ENCODE data around the gene SMURF1.

The SMURF1 gene

DNA sequence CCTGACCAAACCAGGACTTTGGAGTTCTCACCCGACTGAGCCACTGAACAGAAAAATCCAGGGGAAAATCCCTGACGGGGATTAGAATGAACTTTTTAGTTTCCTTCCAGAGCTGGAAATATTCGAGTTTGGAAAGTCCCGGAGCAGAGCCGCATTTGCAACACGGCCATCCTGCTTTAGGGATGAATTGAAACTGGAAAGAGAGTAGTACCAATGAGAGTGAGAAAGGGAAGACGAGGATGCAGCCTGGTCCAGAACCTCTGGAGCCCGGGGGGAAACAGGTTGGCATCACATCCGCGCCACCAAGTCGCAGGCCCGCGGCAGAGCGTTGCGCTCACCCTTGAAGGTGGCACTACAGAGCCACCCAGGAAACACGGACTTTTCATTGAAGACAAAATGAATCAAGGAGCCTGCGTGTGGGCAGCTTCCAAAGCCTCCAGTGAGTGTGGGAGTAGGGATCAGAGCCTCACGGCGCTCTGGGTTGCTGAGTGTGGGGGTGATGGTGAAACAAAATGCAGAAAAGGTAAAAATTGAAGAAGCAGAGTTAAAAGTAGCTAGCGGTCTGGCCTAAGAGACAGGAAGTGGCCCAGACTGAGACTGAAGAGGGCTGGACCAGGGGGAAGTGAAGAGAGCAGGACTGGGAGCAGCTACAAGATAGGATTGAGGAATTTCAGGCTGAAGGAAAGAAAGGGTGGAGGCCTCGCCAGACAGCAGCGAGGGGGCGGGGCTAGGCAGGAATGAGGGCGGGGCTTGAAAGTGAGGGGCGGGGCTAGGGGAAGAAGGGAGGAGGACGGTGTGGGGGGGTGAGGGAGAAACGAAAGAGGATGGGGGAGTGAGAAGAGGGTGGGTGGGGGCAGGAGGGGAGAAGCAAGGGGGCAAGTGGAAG lies 1.8 kb downstream of the SMURF1 start:
- peak; percentile 21 for DNase-seq

DNA sequence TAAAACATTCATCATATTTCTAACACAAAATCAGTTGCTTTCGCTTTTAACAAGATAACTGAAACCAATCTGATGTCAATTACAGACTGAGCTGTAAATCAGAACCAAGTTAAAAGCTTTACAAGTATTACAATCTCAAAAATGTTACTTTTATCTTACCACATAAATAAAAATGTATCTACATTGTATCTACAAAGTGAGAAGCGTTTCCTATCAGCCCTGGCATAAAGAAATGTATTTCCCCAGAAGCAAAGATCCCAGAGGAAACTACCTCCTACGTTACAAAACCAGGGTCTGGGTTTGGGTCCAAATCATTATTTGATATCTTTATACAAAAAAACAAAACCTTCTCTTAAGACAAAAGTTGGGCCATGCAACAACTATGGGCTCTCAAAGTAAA lies 2.6 kb downstream of the SMURF1 start:
- no peak for DNase-seq

- no peak for DNase-seq
These were observed 3.1 kb downstream of the SMURF1 start for GRCh38 chr7:99140813-99141212.

- DNase-seq: no peak
These were observed 4.9 kb downstream of the SMURF1 start for GRCh38 chr7:99139036-99139435.

DNA sequence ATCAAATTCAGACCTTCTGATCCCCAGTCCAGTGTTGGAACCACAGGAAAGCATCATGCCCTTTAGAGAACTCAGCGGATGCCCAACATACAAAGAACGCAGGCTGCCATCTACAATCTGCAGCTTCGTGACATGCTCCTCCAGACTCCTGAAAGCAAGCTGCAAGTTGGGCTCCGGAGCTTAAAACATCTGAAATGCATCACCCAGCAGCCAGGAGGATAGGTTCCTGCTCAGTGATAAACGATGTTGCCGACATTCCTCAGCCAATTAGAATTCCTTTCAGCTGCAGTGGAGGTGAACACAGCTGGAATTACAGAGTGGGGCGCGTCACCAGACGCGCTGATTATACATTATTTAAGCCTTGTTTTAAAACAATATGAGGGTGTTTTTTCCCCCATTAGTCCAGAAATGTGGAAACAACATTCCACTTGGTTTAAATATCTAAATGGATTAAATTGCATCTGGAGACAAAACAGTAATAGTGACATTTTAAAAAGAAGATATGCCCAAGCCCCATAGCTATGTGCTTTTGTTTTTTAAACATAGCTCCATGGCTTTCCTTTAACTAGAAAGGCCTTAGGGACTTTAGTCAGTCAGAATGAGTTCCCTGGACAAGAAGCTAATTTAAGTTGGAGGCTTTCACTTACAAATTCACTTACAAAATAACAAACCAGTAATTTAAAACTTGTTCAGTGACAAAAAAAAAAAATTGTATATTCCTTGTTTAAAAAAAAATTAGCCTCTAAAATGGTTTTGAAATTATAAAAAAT lies 6.3 kb downstream of the SMURF1 start:
- no peak for DNase-seq

- no peak for DNase-seq
These were observed 8.0 kb downstream of the SMURF1 start for GRCh38 chr7:99135938-99136337.

GRCh38 chr7:99133766-99134564 lies 9.9 kb downstream of the SMURF1 start:
- no peak for DNase-seq

DNA sequence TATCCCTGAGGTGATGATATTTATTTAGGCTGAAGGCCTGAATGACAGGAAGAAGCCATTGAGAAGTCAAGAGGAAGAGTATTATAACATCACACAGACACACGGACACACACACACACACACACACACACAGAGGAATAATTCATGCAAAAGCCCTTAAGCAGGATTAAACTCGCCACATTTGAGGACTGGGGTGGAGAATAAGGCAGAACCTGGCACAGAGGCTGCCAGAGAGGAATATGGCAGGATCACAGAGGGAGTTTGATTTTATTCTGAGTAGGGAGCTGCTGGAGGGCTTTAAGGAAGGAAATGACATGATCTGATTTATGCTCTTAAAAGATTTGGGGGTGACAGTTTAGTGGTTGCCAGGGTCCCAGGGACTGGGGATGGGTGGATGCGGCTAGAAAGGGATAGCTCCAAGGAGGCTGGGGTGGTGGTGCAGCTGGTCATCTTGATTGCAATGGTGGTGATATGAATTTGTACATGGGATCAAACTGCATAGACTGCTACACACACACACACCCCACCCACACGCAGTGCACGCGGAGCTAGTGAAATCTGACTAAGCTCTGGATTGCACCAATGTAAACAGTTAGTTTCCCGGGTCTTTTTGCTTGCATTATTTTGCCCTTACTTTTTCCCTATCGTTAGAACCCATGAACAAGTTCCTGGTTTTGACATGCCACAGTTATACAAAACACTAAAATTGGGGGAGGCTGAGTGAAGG lies 11.2 kb downstream of the SMURF1 start:
- DNase-seq: no peak

GRCh38 chr7:99131290-99131689 lies 12.6 kb downstream of the SMURF1 start:
- DNase-seq: no peak

- no peak for DNase-seq
These were observed 14.4 kb downstream of the SMURF1 start for GRCh38 chr7:99129536-99129935.

- no peak for DNase-seq
These were observed 14.9 kb downstream of the SMURF1 start for GRCh38 chr7:99129001-99129400.

DNA sequence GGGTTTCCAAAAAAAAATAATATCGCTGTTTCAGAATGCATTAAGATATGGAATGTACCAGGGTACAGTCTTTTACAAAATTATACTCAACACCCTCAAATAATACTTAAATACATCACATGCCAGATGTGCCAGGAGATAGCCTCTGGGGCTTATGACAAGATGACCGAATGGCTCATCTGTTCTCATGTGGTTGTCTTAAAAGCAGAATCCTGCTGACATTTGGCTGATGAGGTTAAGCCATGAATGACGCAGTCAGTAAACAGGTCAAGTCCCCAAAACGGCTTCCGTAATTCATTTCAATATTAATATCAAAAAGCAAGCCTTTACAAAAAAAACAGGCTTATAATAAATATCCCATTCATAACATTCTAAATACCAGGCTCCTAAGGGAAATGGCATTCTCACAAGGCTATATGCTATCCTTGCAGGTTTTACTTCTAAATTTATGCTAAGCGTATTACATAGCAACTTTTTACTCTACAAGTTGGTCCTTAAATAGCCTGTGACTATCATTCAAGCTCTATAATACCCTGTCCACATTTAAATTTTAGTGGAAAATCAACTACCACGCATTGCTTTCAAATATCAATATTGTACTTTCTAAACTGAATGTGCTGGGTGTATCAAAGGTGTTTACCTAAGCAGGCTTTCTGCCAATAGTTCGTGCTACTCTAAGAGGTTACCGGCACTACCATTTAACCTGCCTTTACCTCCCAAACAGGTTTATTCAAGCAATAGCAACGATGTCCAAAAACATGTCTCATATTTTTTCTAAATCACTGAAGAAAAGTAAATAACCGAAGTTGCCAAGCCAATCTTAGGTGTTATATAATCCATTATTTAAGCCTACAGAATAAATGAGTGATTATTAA lies 15.6 kb downstream of the SMURF1 start:
- DNase-seq: no peak

GRCh38 chr7:99127636-99128035 lies 16.3 kb downstream of the SMURF1 start:
- no peak for DNase-seq

DNA sequence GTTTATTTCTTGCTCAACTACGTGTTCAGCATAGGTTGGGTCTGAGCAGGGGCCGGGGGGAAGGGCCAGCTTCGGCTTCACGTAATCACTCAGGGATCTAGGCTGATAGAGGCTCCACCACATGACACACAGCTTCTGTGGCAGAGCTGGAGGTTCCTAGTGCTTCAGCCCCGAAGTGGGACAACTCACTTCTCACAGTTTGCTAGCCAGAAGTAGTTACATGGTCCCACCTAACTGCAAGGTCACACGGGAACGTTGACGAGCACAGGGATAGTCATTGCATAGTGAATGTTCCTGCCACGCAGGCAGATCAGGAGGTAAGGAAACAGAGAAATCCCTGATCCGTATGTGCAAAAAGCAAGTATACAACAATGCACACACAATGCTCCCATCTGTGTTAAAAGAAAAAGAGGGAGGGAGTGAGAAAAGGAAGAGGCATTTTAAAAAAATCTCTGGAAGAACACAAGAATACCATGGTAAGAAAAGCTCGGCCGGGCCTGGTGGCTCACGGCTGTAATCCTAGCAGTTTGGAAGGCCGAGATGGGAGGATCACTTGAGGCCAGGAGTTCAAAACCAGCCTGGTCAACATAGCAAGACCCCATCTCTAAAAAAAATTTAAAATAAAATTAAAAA lies 16.9 kb downstream of the SMURF1 start:
- DNase-seq: no peak

DNA sequence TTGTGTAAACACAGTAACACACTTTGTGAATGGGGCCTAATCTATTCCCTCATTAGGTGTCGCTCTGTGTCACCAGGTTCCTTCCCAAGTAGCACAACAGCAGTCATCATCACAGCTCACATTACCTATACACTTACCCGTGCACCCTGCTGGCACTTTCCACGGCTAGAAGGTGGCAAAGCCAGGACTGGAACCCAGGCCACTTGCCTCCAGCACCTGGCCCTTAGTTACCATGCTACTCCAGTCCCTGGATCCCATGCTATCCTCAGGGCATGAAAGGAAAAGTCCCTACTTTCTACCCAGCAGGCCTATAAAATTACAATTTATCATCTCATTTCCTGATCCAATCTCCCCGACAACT lies 18.4 kb downstream of the SMURF1 start:
- no peak for DNase-seq

DNA sequence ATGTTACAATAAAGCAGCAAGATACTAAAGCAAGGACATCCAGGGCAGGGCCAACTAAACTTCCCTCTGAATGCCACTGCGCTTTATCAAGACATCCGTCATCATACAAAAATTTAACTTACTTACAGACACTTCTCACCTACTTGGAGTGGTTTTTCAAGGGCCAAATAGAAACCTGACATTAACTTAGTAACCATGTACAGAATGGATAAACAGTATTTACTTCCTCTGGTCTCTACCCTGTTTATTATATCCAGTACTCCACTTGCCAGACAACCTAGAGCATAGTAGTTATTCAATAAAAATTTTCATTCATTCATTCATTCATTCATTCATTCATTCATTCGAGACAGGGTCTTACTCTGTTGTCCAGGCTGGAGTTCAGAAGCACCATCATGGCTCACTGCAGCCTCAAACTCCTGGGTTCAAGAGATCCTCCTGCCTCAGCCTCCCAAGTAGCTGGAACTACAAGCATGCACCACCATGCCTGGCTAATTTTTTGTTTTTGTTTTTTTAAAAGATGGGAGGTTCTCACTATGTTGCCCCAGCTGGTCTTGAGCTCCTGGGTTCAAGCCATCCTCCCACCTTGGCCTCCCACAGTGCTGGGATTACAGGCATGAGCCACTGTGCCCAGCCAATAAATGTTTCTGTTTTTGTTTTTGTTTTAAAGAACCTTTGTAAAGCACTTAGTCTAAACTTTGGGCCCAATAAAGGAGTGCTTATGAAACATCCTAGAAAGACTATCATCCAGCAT lies 19.0 kb downstream of the SMURF1 start:
- DNase-seq: no peak

GRCh38 chr7:99124236-99124635 lies 19.7 kb downstream of the SMURF1 start:
- DNase-seq: no peak

- DNase-seq: no peak
These were observed 20.3 kb downstream of the SMURF1 start for GRCh38 chr7:99123571-99124033.

DNA sequence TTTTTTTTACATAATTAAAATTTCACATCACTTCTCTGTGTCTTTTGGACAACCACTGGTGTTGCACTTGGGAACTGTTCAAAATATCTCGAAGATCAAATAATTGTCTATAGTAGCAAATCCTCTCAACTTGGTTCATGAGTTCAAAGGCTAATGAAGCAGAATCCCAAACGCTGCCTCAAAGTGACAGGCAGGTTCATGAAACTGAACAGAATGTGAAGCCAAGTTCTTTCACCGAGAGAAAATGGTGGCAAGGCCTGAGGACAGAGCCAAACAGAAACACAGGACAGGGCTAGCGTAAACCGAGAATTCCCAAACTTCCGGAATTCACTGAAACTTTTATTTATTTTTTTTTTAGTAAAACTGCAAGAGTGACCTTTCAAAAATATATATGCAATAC lies 21.1 kb downstream of the SMURF1 start:
- DNase-seq: no peak

- DNase-seq: no peak
These were observed 22.3 kb downstream of the SMURF1 start for GRCh38 chr7:99121496-99122021.

Measured in activated gamma-delta T cell (primary cell).